Gastrocnemius medialis (tissue), 4 donors: ENCODE measurements around the gene PLAGL2. TPM values are rescaled to one million over a fixed set of nuclear protein-coding genes. Genes with fewer than 3 reads are reported as not detected.
A peak's percentile ranks its signal among the peaks of the same experiment; 100 is the strongest.

Experiments
- ATAC-seq, 2 donors: fragments of 150-250 bp; one replicate each; pipeline ENCODE4 v1.9.1; 2016
- DNase-seq, 2 donors: peaks; one replicate each; pipeline ENCODE4 v3.0.0-alpha.2; 2019
- H3K27ac ChIP-seq, 4 donors: fragments of 200-600 bp; sonication (generic); 1 replicate in 1 of 4; 2 replicates in 3 of 4; pipeline ENCODE4 v1.5.1; 2016 to 2018; ENCODE audit warnings: mild to moderate bottlenecking in 2 of 4, moderate library complexity in 1 of 4
- H3K27me3 ChIP-seq, 3 donors: fragments of 200-600 bp; sonication (generic) in 2 of 3; 1 replicate in 1 of 3; 2 replicates in 2 of 3; pipeline versions ENCODE4 v1.5.1 to v1.6.0; 2016 to 2019; ENCODE audit warnings: mild to moderate bottlenecking in 1 of 3, moderate library complexity in 1 of 3
- H3K36me3 ChIP-seq, 2 donors: fragments of 200-600 bp; sonication (generic) in 1 of 2; one replicate each; pipeline ENCODE4 v1.5.1; 2017 to 2018
- H3K4me1 ChIP-seq, 2 donors: fragments of 200-600 bp; sonication (generic) in 1 of 2; one replicate each; pipeline ENCODE4 v1.5.1; 2016 to 2017; ENCODE audit warnings: mild to moderate bottlenecking in 2 of 2
- H3K4me3 ChIP-seq, 4 donors: fragments of 200-600 bp; sonication (generic) in 3 of 4; 1 replicate in 1 of 4; 2 replicates in 3 of 4; pipeline ENCODE4 v1.5.1; 2016 to 2019; ENCODE audit warnings: mild to moderate bottlenecking in 2 of 4
- H3K9me3 ChIP-seq, 3 donors: fragments of 200-600 bp; sonication (generic) in 2 of 3; 1 replicate in 1 of 3; 2 replicates in 2 of 3; pipeline ENCODE4 v1.5.1; 2016 to 2019
- POLR2A ChIP-seq, 2 donors: fragments of 450-650 bp; IDR thresholded peaks; one replicate each; pipeline ENCODE4 v1.6.1; 2017; ENCODE audit warnings: antibody characterized with exemption in 2 of 2, mild to moderate bottlenecking in 2 of 2, moderate library complexity in 2 of 2
- in situ Hi-C, 4 donors: fragments of 200-750 bp; cut with MboI; loops; one replicate each; pipeline versions ENCODE4 v1.15.0 to v1.8.0; 2017; ENCODE audit warnings: low sequenced_read_pairs in 4 of 4
- intact Hi-C: fragments of 100-400 bp; cut with DNase I; formaldehyde crosslinking; loops from one replicate; pipeline ENCODE4 v1.15.1; 2023; ENCODE audit warnings: low total_unique reads
- total RNA-seq, 4 donors: library from RNA; depleted of rRNA; stranded (reverse); fragments of >200 nt; gene quantifications; one replicate each; pipeline versions ENCODE4 v1.1.0 to v1.2.3, GENCODE V29; 2016
- TF ChIP-seq, protein P1 (sequence below), 5 experiments: fragments of 450-650 bp in 3 of 5; fragments of 200-600 bp in 2 of 5; sonication (generic) in 2 of 5; IDR thresholded peaks in 4 of 5; conservative IDR thresholded peaks in 1 of 5; 1 replicate in 4 of 5; 2 replicates in 1 of 5; pipeline ENCODE4 v1.5.1; 2016 to 2019; ENCODE audit warnings: antibody characterized with exemption in 5 of 5, mild to moderate bottlenecking in 3 of 5, moderate library complexity in 3 of 5

The PLAGL2 gene
- total RNA-seq, 4 donors from 2014 or later, result 1.4 to 6.5 (median 5.8) TPM

DNA sequence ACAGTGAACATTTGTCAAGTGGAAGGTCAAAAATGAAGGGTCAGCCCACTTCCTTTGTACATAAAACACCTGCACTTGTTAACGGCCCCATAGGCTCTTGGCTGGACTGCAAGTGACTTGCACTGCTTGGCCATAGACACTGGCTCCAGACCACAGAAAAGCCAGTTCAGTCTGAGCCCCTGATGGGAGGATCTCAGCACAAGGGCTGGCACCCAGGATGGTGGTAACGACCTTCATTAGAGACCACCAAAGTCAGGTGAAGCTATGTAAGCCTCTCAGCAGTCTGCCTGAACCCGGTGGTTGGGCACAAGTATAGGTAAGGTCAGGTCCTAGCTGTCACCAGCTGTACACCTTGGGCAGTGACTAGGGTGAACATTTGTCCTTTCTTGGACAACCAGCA is 16.1 kb downstream of the PLAGL2 start:
- TF ChIP-seq, protein P1, sequence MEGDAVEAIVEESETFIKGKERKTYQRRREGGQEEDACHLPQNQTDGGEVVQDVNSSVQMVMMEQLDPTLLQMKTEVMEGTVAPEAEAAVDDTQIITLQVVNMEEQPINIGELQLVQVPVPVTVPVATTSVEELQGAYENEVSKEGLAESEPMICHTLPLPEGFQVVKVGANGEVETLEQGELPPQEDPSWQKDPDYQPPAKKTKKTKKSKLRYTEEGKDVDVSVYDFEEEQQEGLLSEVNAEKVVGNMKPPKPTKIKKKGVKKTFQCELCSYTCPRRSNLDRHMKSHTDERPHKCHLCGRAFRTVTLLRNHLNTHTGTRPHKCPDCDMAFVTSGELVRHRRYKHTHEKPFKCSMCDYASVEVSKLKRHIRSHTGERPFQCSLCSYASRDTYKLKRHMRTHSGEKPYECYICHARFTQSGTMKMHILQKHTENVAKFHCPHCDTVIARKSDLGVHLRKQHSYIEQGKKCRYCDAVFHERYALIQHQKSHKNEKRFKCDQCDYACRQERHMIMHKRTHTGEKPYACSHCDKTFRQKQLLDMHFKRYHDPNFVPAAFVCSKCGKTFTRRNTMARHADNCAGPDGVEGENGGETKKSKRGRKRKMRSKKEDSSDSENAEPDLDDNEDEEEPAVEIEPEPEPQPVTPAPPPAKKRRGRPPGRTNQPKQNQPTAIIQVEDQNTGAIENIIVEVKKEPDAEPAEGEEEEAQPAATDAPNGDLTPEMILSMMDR (IDR thresholded peaks at IDR 0.05 in 4 of 5, conservative IDR thresholded peaks at IDR 0.05 in 1 of 5), result no peak
- no peak for TF ChIP-seq POLR2A (IDR thresholded peaks at IDR 0.05)
- Histone ChIP-seq H3K9me3 (no peaks in the 10 kb centered on the region), H3K4me1 (peaks cover 18 to 60% of the 10 kb centered on the region in 2 donors), H3K27ac (peak overlapping the region in 2 of 4 donors; percentile 10 to 58), H3K36me3 (peaks cover 0 to 17% of the 10 kb centered on the region in 2 donors), H3K27me3 (no peaks in the 10 kb centered on the region), H3K4me3 (no peak overlapping the region)
- intact Hi-C loops, result no loop called here
- no peak for DNase-seq
- in situ Hi-C loops, result no loop called here
- ATAC-seq, result no peak

DNA sequence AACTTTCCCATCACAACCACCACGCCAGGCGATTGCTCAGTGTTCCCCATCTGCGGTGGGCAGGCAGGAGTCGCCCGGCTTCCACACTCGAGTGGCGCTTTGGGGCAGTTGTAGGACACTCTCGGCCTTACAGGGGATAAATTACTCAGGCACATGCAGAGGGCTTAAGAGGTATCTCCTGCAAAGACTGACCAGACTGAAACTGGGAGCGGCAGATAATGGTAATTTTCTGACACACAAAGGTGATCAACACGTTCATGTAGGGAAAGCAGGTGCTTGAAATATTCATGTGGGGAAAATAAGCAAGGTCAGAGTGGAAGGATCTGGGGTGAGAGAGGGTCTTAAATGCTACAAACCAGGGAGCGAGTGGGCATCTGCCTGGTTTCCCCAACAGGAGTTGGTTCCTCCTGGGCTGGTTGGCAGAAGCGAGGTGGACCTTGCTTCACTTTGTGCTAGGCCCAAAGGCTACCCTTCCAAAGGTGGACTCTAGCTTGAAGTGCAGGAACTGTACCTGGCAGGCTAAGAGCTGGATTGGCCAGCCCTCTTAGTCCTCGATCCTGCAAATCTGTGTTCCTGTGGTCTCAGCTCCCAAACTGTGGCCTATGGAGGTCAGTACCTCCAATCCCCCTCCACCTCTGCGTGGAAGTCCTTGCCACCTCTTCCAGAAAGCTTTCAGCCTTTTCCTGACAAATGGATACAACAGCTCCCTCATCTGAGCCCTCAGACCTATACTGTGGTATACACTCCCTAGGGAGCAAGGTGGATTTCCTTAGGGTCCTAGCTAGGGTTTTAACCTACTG is 16.7 kb downstream of the PLAGL2 start:
- intact Hi-C loops, result no loop called here
- TF ChIP-seq, protein P1 (IDR thresholded peaks at IDR 0.05 in 4 of 5, conservative IDR thresholded peaks at IDR 0.05 in 1 of 5), result no peak
- no peak for TF ChIP-seq POLR2A (IDR thresholded peaks at IDR 0.05)
- H3K4me3 ChIP-seq, result peak overlapping the region; percentile 60 to 75 (median 64)
- H3K4me1 ChIP-seq, result peaks cover 14 to 59% of the 10 kb centered on the region in 2 donors
- peak overlapping the region; percentile 52 to 69 (median 58) for H3K27ac ChIP-seq
- H3K27me3 ChIP-seq, result no peaks in the 10 kb centered on the region
- H3K36me3 ChIP-seq, result peaks cover 0 to 11% of the 10 kb centered on the region in 2 donors
- no peaks in the 10 kb centered on the region for H3K9me3 ChIP-seq
- in situ Hi-C loops, result no loop called here
- DNase-seq (no peak), ATAC-seq (peak in 1 of 2 donors; percentile 12)

DNA sequence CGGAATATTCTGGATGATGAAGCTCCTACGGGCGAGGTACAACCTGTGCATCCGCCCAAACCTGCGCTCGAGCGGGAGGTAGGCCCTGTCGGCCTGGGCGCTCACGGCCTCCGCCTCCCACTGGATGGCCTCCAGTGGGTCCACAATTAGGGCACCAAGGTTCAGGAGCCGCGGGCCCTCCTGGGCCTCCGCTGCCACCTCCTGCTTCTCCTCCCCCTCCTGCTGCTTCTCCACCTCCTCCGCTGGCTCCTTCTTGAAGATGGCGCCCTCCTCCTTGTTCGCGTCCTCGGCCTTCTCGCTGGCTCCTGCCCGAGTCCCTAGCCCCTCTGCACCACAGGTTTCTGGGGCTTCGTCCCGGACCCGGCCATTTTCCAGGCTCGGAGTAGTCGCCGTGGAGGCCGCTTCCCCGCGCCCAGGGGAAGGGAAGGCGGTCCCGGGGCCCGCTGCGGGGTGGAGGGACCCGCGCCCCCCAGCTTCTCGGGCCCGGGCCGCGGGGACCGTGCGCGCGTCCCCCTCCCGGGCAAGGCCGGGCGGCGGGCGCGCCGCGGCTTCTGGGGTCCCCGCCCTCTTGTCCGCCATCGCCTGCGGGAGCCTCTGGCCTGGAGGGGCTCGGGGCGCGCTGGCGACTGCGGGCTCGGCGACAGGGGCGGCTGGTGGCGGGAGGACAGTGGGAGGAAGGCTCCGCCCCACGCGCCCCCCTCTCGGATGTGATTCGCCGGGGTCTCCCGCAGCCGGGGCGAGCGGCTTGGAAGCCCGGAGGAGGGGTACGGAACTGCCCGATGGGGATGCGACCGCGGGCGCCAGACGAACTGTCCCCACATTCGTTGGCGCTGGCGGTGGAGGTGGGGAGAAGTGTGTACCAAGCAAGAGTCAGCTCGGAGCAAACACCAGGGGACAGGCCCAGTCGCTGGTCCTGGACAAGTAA is 17.6 kb downstream of the PLAGL2 start:
- H3K27ac ChIP-seq, result peak overlapping the region; percentile 52 to 69 (median 58)
- DNase-seq (no peak), ATAC-seq (peak; percentile 38 to 63)
- in situ Hi-C loops (no loop called here), intact Hi-C loops (no loop called here)
- H3K4me3 ChIP-seq, result peak overlapping the region; percentile 60 to 75 (median 64)
- H3K36me3 ChIP-seq, result peaks cover 0 to 3% of the 10 kb centered on the region in 2 donors
- peak; percentile 3 to 11 for TF ChIP-seq POLR2A (IDR thresholded peaks at IDR 0.05)
- TF ChIP-seq, protein P1 (IDR thresholded peaks at IDR 0.05 in 4 of 5, conservative IDR thresholded peaks at IDR 0.05 in 1 of 5), result no peak
- no peaks in the 10 kb centered on the region for H3K9me3 ChIP-seq
- peaks cover 13 to 51% of the 10 kb centered on the region in 2 donors for H3K4me1 ChIP-seq
- no peaks in the 10 kb centered on the region for H3K27me3 ChIP-seq

DNA sequence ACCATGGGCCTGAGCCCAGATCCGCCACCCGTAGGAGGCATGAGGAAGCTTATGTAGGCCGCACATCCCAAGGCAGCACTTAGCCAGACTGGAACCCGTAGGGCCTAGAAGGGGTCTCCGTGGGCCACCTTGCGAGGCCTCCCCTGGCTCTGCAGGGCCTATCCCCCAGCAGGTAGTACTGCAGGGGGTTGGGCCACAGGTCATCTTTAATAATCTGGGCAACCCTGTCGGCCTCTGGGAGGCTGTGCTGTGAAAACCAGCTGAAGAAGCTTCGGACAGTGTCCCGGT is 18.5 kb downstream of the PLAGL2 start:
- ATAC-seq (no peak), DNase-seq (no peak)
- in situ Hi-C loops, result no loop called here
- H3K27ac ChIP-seq, result no peak overlapping the region
- no peaks in the 10 kb centered on the region for H3K9me3 ChIP-seq
- peaks cover 13 to 43% of the 10 kb centered on the region in 2 donors for H3K4me1 ChIP-seq
- H3K36me3 ChIP-seq, result no peaks in the 10 kb centered on the region
- peak overlapping the region in 2 of 4 donors; percentile 60 to 63 for H3K4me3 ChIP-seq
- H3K27me3 ChIP-seq, result no peaks in the 10 kb centered on the region
- TF ChIP-seq POLR2A (IDR thresholded peaks at IDR 0.05), result no peak
- TF ChIP-seq, protein P1 (IDR thresholded peaks at IDR 0.05 in 4 of 5, conservative IDR thresholded peaks at IDR 0.05 in 1 of 5), result no peak
- intact Hi-C loops, result no loop called here
